Measurements from ENCODE around the gene MAP3K14. TPM values are rescaled to one million over a fixed set of nuclear protein-coding genes. Genes with fewer than 3 reads are reported as not detected.
A peak's percentile ranks its signal among the peaks of the same experiment; 100 is the strongest.

MAP3K14 gene
- total RNA-seq, 2 donors from 2014 or later: 12.5 to 16.1 TPM

DNA sequence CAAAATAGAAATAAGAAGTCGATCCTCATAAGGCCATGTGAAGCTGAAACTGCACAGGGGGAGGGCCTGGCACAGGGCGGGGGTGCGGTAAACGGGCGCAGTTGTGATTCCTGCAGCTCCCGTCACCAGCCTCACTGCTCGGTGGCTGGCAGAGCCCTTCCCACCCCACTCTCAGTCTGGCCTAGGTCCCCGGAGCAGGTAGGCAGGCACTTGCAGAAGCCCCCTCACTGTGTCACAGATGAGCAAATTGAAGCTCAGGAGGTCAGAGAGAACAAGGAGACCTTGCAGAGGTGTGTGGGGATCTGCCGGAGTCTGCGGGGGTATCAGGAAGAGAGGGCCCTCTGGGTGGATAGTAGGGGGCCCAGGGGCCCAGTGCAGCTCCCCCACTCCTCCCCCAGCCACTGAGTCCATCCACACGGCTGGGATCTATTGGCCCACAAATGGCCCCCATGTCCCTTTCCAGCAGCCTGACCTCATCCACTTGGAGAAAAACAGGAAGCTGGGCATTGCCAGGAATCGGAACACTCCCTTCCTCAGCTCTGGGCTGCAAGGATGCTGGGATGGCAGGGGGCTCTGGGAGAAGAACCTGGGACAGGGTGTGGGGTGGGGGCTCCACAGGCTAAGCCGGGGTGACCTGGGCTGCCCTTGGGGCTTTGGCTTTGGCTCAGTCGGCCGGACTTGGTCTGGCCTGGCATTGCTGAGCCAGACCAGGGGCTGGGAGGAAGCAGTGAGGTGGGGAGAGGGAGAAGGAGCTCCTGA, 21.4 kb upstream of the MAP3K14 start:
- 83% methylated on average over 15 of the region's 15 CpGs for WGBS
- Histone ChIP-seq H3K27me3 (replicated peaks; ENCODE audit: insufficient read depth) (no peaks in the 10 kb centered on the region), H3K4me3 (no peak overlapping the region), H3K4me1 (replicated peaks) (no peaks in the 10 kb centered on the region), H3K36me3 (no peaks in the 10 kb centered on the region), H3K9me3 (no peaks in the 10 kb centered on the region), H3K27ac (peak overlapping the region in 1 of 2 donors; percentile 15)
- TF ChIP-seq POLR2A (IDR thresholded peaks at IDR 0.05) (no peak), POLR2AphosphoS5 (IDR thresholded peaks at IDR 0.05) (no peak)
- TF ChIP-seq, protein P1, sequence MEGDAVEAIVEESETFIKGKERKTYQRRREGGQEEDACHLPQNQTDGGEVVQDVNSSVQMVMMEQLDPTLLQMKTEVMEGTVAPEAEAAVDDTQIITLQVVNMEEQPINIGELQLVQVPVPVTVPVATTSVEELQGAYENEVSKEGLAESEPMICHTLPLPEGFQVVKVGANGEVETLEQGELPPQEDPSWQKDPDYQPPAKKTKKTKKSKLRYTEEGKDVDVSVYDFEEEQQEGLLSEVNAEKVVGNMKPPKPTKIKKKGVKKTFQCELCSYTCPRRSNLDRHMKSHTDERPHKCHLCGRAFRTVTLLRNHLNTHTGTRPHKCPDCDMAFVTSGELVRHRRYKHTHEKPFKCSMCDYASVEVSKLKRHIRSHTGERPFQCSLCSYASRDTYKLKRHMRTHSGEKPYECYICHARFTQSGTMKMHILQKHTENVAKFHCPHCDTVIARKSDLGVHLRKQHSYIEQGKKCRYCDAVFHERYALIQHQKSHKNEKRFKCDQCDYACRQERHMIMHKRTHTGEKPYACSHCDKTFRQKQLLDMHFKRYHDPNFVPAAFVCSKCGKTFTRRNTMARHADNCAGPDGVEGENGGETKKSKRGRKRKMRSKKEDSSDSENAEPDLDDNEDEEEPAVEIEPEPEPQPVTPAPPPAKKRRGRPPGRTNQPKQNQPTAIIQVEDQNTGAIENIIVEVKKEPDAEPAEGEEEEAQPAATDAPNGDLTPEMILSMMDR (IDR thresholded peaks at IDR 0.05): no peak
- intact Hi-C loops (cut with DNase I): no loop called here
- no peak for DNase-seq (ENCODE audit: low spot score)

DNA sequence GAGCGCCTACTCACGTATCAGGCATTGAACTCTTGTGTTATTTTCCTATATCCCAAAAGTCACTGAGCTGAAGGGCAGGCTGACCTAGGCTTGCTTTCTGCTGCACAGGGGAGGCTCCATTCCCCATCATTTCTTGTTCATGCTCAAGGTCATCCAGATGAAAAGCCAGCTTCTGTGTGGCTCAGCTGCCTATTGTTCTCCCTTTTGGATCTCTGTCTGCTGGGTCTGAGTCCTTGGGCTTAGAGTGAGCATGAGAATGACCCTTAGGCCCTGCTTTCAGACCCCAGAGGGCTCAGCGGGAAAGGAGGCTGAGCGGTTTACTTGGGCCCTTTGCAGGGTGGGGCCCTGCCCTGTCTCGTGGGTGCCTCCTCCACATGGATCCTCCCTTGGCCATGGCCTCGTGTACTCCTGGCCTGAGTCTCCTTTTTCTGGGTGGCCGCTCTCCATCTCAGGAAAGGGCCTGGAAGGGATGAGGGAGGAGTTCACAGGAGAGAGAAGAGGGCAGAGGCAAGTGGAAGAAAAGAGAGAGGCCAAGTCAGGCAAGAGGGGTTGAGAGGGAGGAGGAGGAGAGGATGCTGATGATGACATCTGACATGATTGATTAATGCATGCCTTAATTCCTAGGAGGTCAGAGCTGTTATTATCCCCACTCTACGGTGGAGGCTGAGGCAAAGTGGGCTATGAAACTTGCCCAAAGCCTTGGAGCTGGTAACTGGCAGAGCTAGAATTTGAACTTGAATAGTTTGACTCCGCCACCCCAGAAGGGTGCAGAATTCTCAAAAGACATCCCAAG, 19.8 kb upstream of the MAP3K14 start:
- intact Hi-C loops (cut with DNase I): no loop called here
- no peak for DNase-seq (ENCODE audit: low spot score)
- H3K27me3 ChIP-seq (replicated peaks; ENCODE audit: insufficient read depth): no peaks in the 10 kb centered on the region
- H3K27ac ChIP-seq: no peak overlapping the region
- 87% methylated on average over 9 of the region's 9 CpGs for WGBS
- no peaks in the 10 kb centered on the region for H3K9me3 ChIP-seq
- H3K4me3 ChIP-seq: no peak overlapping the region
- TF ChIP-seq, protein P1 (IDR thresholded peaks at IDR 0.05): no peak
- no peak for TF ChIP-seq POLR2AphosphoS5 (IDR thresholded peaks at IDR 0.05)
- TF ChIP-seq POLR2A (IDR thresholded peaks at IDR 0.05): no peak
- H3K4me1 ChIP-seq (replicated peaks): no peaks in the 10 kb centered on the region
- no peaks in the 10 kb centered on the region for H3K36me3 ChIP-seq

DNA sequence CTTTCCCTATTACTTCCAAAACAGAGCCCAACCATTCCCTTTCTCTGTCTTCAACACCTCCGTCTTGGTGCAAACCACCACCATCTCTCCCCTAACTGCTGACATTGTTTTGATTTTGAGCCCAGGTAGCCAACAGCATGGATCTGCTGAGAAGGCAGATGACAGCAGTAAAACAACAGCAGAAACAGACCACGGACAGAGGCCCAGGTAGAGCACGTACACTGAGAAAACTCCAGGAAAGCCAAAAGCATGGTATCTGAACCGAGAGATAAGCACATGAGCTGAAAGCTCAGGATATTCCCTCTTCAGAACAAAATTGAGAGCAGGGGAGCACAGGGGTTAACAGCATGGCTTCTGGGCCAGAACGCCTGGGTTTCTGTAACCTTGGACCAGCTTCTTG, 18.9 kb upstream of the MAP3K14 start:
- Histone ChIP-seq H3K9me3 (no peaks in the 10 kb centered on the region), H3K36me3 (no peaks in the 10 kb centered on the region), H3K27ac (no peak overlapping the region), H3K4me1 (replicated peaks) (no peaks in the 10 kb centered on the region), H3K27me3 (replicated peaks; ENCODE audit: insufficient read depth) (no peaks in the 10 kb centered on the region), H3K4me3 (no peak overlapping the region)
- no peak for DNase-seq (ENCODE audit: low spot score)
- WGBS: 86% methylated on average over 5 of the region's 5 CpGs
- TF ChIP-seq, protein P1 (IDR thresholded peaks at IDR 0.05): no peak
- TF ChIP-seq POLR2AphosphoS5 (IDR thresholded peaks at IDR 0.05): no peak
- no peak for TF ChIP-seq POLR2A (IDR thresholded peaks at IDR 0.05)
- intact Hi-C loops (cut with DNase I): no loop called here

DNA sequence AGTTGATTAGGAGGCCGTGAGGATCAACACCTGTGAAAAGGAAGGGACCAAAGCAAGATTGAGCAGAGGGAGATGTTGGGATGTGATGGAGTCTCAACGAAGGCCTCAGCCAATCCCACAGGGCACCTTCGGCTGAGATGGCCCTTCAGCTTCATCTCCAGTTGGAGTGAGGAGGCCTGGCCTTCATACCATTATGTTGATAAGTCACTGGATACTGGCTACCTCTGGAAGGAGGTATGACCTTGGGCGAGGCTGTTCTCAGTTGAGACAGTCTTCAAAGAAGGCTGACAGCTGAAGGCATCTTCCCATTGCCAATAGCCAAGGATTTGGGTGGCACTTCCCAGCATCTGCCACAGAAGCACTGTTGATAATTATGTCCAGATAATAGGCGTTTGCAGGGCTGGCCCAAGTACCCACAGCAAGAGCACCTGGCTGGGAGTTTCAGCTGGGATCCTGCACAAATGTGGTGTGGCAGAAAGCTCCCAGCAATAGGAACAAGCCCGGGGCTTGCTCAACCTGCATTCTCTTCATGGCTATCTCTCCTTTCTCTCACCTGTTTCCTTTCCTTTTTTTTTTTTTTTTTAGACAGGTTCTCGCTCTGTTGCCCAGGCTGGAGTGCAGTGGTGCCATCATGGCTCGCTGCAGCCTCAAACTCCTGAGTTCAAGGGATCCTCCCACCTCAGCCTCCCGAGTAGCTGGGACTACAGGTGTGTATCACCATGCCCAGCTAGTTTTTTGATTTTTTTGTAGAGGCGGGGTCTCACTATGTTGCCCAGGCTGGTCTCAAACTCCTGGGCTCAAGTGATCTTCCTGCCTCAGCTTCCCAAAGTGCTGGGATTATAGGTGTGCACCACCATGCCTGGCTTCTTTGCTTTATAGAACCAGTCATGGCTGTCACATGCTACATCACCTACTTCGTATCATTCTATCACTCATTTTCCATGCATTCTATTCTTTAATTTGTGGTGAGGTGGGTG, 18.2 kb upstream of the MAP3K14 start:
- Histone ChIP-seq H3K9me3 (no peaks in the 10 kb centered on the region), H3K27ac (no peak overlapping the region), H3K4me3 (no peak overlapping the region), H3K4me1 (replicated peaks) (no peaks in the 10 kb centered on the region), H3K27me3 (replicated peaks; ENCODE audit: insufficient read depth) (no peaks in the 10 kb centered on the region), H3K36me3 (no peaks in the 10 kb centered on the region)
- intact Hi-C loops (cut with DNase I): no loop called here
- no peak for DNase-seq (ENCODE audit: low spot score)
- 95% methylated on average over 11 of the region's 11 CpGs for WGBS
- TF ChIP-seq POLR2AphosphoS5 (IDR thresholded peaks at IDR 0.05) (no peak), POLR2A (IDR thresholded peaks at IDR 0.05) (no peak)
- TF ChIP-seq, protein P1 (IDR thresholded peaks at IDR 0.05): no peak

Data from prostate gland (tissue), 2 donors.